GM12878 (cell line): ENCODE results near the gene CNPY1.

Experiments used
- CTCF ChIP-seq, 3 experiments: IDR thresholded peaks in 2 of 3; conservative IDR thresholded peaks in 1 of 3; 2 replicates each; pipeline ENCODE4 v1.5.1; 2011; ENCODE audit warnings: low read depth in 3 of 3, low read length in 3 of 3, mild to moderate bottlenecking in 3 of 3, control low read depth in 2 of 3, moderate library complexity in 2 of 3, inconsistent platforms in 1 of 3, mixed read lengths in 1 of 3; ENCODE audit not compliant: control insufficient read depth in 2 of 3, insufficient read depth in 1 of 3; ENCODE audit errors: extremely low read depth in 1 of 3
- EP300 ChIP-seq, 2 experiments: fragments of 150-350 bp in 1 of 2; IDR thresholded peaks; 2 replicates each; pipeline ENCODE4 v1.6.1; 2011 to 2012; ENCODE audit warnings: low read depth in 2 of 2, low read length in 2 of 2, borderline replicate concordance in 1 of 2, improper control_type of control experiment in 1 of 2, inconsistent platforms in 1 of 2; ENCODE audit not compliant: control insufficient read depth in 1 of 2
- KDM1A ChIP-seq: fragments of 200-600 bp; sonication (generic); IDR thresholded peaks from 2 replicates; pipeline ENCODE4 v1.6.1; 2016; ENCODE audit warnings: borderline replicate concordance
- NFYA ChIP-seq: IDR thresholded peaks from 2 replicates; pipeline ENCODE4 v1.6.1; 2011; ENCODE audit warnings: low read depth, mild to moderate bottlenecking, low read length, improper control_type of control experiment, borderline replicate concordance
- POLR2A ChIP-seq: IDR thresholded peaks from 2 replicates; pipeline ENCODE4 v1.6.1; 2011; ENCODE audit warnings: low read depth, mild to moderate bottlenecking, low read length
- POLR2AphosphoS5 ChIP-seq: IDR thresholded peaks from 2 replicates; pipeline ENCODE4 v1.6.1; 2011; ENCODE audit warnings: mild to moderate bottlenecking, low read length, inconsistent platforms
- SKIL ChIP-seq: fragments of 450-650 bp; IDR thresholded peaks from 2 replicates; pipeline ENCODE4 v1.6.1; 2017; ENCODE audit warnings: mild to moderate bottlenecking, low read depth, inconsistent platforms; ENCODE audit not compliant: poor library complexity, severe bottlenecking
- SRF ChIP-seq, 2 experiments: IDR thresholded peaks; 2 replicates each; pipeline ENCODE4 v1.6.1; 2011; ENCODE audit warnings: low read depth in 2 of 2, low read length in 2 of 2, mild to moderate bottlenecking in 1 of 2, moderate library complexity in 1 of 2
- ZNF384 ChIP-seq: IDR thresholded peaks from 2 replicates; pipeline ENCODE4 v1.6.1; 2012; ENCODE audit warnings: low read depth, mild to moderate bottlenecking, low read length, improper control_type of control experiment, borderline replicate concordance

DNA sequence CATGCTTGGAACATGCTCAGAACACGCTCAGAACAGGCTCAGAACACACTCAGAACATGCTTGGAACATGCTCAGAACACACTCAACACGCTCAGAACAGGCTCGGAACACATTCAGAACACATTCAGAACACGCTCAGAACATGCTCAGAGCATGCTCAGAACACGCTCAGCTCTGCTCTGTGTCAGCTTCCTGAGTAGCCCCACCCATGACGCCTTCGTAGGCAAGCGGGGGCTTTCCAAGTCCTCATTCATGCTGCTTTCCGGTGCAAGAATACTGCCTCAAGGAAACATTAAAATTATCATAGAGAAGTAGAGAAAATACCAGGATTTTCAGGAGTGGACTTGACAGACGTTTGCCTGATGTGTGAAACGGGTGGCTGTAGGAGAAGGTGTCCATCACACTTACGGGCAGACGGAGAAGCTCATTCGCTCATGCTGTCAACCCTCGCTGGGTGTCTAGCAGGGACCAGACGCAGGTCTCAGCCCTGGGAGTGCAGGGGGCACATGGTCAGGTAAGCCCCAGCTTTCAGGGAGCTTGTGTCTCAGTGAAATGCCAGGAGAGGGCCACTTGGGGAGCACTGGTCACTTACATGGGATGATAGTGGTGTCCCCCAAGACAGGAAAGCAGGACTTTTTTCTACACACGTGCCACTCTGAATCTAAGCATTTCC is 63.7 kb downstream of the CNPY1 start:
- no peak for TF ChIP-seq ZNF384
- TF ChIP-seq CTCF (IDR thresholded peaks at IDR 0.05 in 2 of 3, conservative IDR thresholded peaks at IDR 0.05 in 1 of 3; ENCODE audit: control insufficient read depth in 2 of 3, extremely low read depth in 1 of 3, insufficient read depth in 1 of 3, low read depth in 3 of 3, low read length in 3 of 3) = no peak
- TF ChIP-seq SKIL = no peak
- no peak for TF ChIP-seq SRF (IDR thresholded peaks at IDR 0.05; ENCODE audit: low read depth in 2 of 2, low read length in 2 of 2)
- peak; percentile 35; the same call in 1 of the 2 replicates for TF ChIP-seq POLR2A
- TF ChIP-seq KDM1A = no peak
- no peak for TF ChIP-seq NFYA
- TF ChIP-seq POLR2AphosphoS5 = no peak
- TF ChIP-seq EP300 (IDR thresholded peaks at IDR 0.05; ENCODE audit: borderline replicate concordance in 1 of 2, control insufficient read depth in 1 of 2, low read depth in 2 of 2, low read length in 2 of 2) = no peak
